CD4-positive, alpha-beta T cell (primary cell): Measurements from ENCODE around the gene SLC49A4. TPM values are rescaled to one million over a fixed set of nuclear protein-coding genes. Genes with fewer than 3 reads are reported as not detected.

Experiments used
- ATAC-seq: fragments of 200-7000 bp; cut with Tn5 transposase; one replicate; pipeline ENCODE4 v1.10.0; 2022; ENCODE audit warnings: mild to moderate bottlenecking; ENCODE audit not compliant: poor library complexity
- CTCF ChIA-PET: fragments of 350-600 bp; sonication (Branson Sonifier 250); formaldehyde crosslinking; loops from one replicate; lab custom pipeline; 2021; ENCODE audit warnings: antibody characterized with exemption, inconsistent platforms; lab: Charles Lee
- POLR2A ChIA-PET: fragments of 350-600 bp; sonication (Branson Sonifier 250); formaldehyde crosslinking; loops from one replicate; lab custom pipeline; 2021; ENCODE audit warnings: antibody characterized with exemption, inconsistent platforms; lab: Charles Lee
- DNase-seq, 14 experiments: peaks; one replicate each; pipeline ENCODE4 v3.0.0-alpha.2; 2013 to 2020; ENCODE audit warnings: mixed read lengths in 2 of 14
- H3K27ac ChIP-seq, 2 donors: one replicate each; pipeline versions ENCODE4 v1.5.1 to v1.7.0; 2013; ENCODE audit warnings: low read length in 2 of 2, low read depth in 1 of 2, mild to moderate bottlenecking in 1 of 2
- H3K27me3 ChIP-seq, 2 experiments: 1 replicate in 1 of 2; 2 replicates in 1 of 2; pipeline versions ENCODE4 v1.6.1 to v1.7.0; 2013; ENCODE audit warnings: low read length in 2 of 2, control low read depth in 1 of 2, mild to moderate bottlenecking in 1 of 2, moderate library complexity in 1 of 2; ENCODE audit not compliant: insufficient read depth in 2 of 2, control insufficient read depth in 1 of 2
- H3K36me3 ChIP-seq: one replicate; pipeline ENCODE4 v1.6.1; 2013; ENCODE audit warnings: low read length, control low read depth; ENCODE audit not compliant: insufficient read depth
- H3K4me1 ChIP-seq: one replicate; pipeline ENCODE4 v1.6.1; 2013; ENCODE audit warnings: low read length, control low read depth; ENCODE audit not compliant: insufficient read depth
- H3K4me3 ChIP-seq: one replicate; pipeline ENCODE4 v1.5.1; 2013; ENCODE audit warnings: mild to moderate bottlenecking, low read length, moderate library complexity
- H3K9me3 ChIP-seq, 2 experiments: 1 replicate in 1 of 2; 2 replicates in 1 of 2; pipeline versions ENCODE4 v1.6.1 to v1.7.0; 2013; ENCODE audit warnings: low read length in 2 of 2, mild to moderate bottlenecking in 2 of 2, control low read depth in 1 of 2, moderate library complexity in 1 of 2; ENCODE audit not compliant: control insufficient read depth in 1 of 2, insufficient read depth in 1 of 2
- H3K27ac Mint-ChIP-seq: one replicate; pipeline ENCODE4 v1.8.0; 2020; ENCODE audit warnings: mixed read lengths
- H3K27me3 Mint-ChIP-seq: one replicate; pipeline ENCODE4 v1.8.0; 2021; ENCODE audit warnings: mixed read lengths
- H3K36me3 Mint-ChIP-seq: one replicate; pipeline ENCODE4 v1.8.0; 2021; ENCODE audit warnings: low read depth, mixed read lengths
- H3K4me1 Mint-ChIP-seq: one replicate; pipeline ENCODE4 v1.8.0; 2021; ENCODE audit warnings: low read depth, mixed read lengths
- H3K4me3 Mint-ChIP-seq: one replicate; pipeline ENCODE4 v1.8.0; 2020; ENCODE audit warnings: mild to moderate bottlenecking, mixed read lengths
- H3K9me3 Mint-ChIP-seq: one replicate; pipeline ENCODE4 v1.8.0; 2020; ENCODE audit warnings: mixed read lengths
- intact Hi-C, 2 experiments: fragments of 100-400 bp; cut with DNase I in 1 of 2; cut with micrococcal nuclease in 1 of 2; formaldehyde crosslinking; loops; one replicate each; pipeline versions ENCODE4 v1.15.1 to v1.9.0; 2023 to 2025; cut with DNase I, micrococcal nuclease
- total RNA-seq, 174 experiments: library from RNA in 2 of 174; stranded (reverse) in 2 of 174; gene quantifications; one replicate each; pipeline ENCODE4 v1.2.3 and lab custom pipeline; 2021 to 2026
- TF ChIP-seq, protein P1 (sequence below): fragments of 200-600 bp; IDR thresholded peaks from one replicate; pipeline ENCODE4 v1.8.0; 2022; ENCODE audit warnings: antibody characterized with exemption, mild to moderate bottlenecking

Gene SLC49A4
- total RNA-seq, 2 experiments from 2014 or later: 4.7 to 5.1 TPM

DNA sequence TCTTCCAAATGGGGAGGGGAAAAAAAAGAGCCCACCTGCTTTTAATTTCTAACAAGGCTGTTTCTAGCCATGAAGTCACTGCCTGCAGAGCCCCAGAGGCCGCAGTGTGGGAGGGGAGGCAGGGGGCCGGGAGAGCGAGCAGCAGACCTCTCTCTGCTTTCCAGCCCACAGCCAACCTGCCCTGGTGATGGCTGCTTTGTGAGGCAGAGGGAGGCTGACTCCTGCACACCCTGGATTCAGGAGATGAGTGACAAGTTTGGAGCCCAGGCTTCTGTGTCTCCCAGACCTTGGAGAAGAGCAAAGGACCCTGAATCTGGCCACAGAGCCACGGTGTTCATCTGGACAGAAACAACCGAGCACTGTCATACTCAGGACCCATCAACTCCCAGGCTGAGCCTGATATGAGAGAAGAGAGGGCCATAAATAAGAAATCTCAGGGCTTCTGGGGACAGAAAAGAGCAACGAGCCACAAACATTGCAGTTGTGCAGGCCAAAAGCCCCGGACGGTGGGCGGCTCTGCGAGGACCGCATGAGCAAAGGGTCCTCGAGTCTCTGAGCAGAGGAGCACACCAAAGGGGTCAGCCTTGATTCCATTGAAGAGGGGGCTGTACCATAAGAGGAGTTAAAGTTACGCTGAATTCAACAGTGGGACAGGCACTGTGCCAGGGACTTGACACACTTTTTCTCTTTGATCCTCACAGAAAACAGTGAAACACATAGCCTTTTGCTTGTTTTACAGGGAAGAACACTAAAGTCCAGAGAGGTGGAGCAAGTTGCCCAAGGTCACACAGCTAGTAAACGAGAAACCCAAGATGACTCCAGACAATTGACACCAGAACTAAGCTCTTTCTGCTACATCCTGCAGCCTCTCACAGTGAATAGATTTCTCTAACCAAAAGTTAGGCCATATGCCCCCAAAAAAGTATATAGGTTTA, 135.5 kb downstream of the SLC49A4 start:
- H3K36me3 ChIP-seq: no peaks in the 10 kb centered on the region
- H3K9me3 ChIP-seq: no peaks in the 10 kb centered on the region
- Mint-ChIP-seq H3K9me3 (no peaks in the 10 kb centered on the region), H3K27ac (no peak overlapping the region), H3K4me1 (no peaks in the 10 kb centered on the region), H3K36me3 (no peaks in the 10 kb centered on the region), H3K4me3 (no peak overlapping the region), H3K27me3 (peaks cover 7% of the 10 kb centered on the region)
- intact Hi-C loops: no loop called here
- no peaks in the 10 kb centered on the region for H3K4me1 ChIP-seq
- ChIA-PET POLR2A (no interaction called here), CTCF (no interaction called here)
- no peaks in the 10 kb centered on the region for H3K27me3 ChIP-seq
- H3K27ac ChIP-seq: no peak overlapping the region
- DNase-seq (no peak), ATAC-seq (no peak)
- no peak overlapping the region for H3K4me3 ChIP-seq
- TF ChIP-seq, protein P1, sequence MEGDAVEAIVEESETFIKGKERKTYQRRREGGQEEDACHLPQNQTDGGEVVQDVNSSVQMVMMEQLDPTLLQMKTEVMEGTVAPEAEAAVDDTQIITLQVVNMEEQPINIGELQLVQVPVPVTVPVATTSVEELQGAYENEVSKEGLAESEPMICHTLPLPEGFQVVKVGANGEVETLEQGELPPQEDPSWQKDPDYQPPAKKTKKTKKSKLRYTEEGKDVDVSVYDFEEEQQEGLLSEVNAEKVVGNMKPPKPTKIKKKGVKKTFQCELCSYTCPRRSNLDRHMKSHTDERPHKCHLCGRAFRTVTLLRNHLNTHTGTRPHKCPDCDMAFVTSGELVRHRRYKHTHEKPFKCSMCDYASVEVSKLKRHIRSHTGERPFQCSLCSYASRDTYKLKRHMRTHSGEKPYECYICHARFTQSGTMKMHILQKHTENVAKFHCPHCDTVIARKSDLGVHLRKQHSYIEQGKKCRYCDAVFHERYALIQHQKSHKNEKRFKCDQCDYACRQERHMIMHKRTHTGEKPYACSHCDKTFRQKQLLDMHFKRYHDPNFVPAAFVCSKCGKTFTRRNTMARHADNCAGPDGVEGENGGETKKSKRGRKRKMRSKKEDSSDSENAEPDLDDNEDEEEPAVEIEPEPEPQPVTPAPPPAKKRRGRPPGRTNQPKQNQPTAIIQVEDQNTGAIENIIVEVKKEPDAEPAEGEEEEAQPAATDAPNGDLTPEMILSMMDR: no peak

Other genes starting within 250 kb of the SLC49A4 start
- gene PARP9, start 230.8 kb upstream of the SLC49A4 start, total RNA-seq: 10 to 100 TPM; 13.2 to 14.4 TPM
- 10 to 100 TPM; 15.4 to 18.6 TPM for gene DTX3L, start 230.7 kb upstream of the SLC49A4 start, total RNA-seq
- gene PARP15, start 217.4 kb upstream of the SLC49A4 start, total RNA-seq: 10 to 100 TPM; 41.6 to 41.8 TPM
- 10 to 100 TPM; 29.0 to 31.6 TPM for gene PARP14, start 114.2 kb upstream of the SLC49A4 start, total RNA-seq
- gene HSPBAP1, start 1.2 kb upstream of the SLC49A4 start, total RNA-seq: 10 to 100 TPM in 1 of 2 experiments, 1 to 10 TPM in 1; 9.3 to 11.0 TPM
- under 1 TPM in 1 of 2 experiments, not detected in 1; 0.22 TPM for gene SEMA5B, start 232.7 kb downstream of the SLC49A4 start, total RNA-seq